GM10266 (cell line): Measurements from ENCODE around the gene REST.
"Not testable (repeated sequence)": the region's sequence is repeated elsewhere in the genome, so short reads cannot be mapped to it uniquely, and the experiment has no call there.

Source experiments
- DNase-seq: peaks from one replicate; pipeline ENCODE4 v3.0.0; 2012; ENCODE audit errors: extremely low spot score
- CTCF ChIP-seq: IDR thresholded peaks from 2 replicates; pipeline ENCODE4 v1.5.1; 2012; ENCODE audit warnings: mild to moderate bottlenecking, low read depth; ENCODE audit not compliant: control insufficient read depth, insufficient read depth; ENCODE audit errors: missing control alignments

REST gene

GRCh38 chr4:56914336-56914735 is 6.6 kb downstream of the REST start:
- no peak for DNase-seq
- TF ChIP-seq CTCF = no peak

- DNase-seq = not testable (repeated sequence)
Measured at GRCh38 chr4:56914977-56915376, 7.3 kb downstream of the REST start.

- no peak for TF ChIP-seq CTCF
- no peak for DNase-seq
Measured at GRCh38 chr4:56927196-56927595, 19.5 kb downstream of the REST start.

GRCh38 chr4:56930638-56931037 is 22.9 kb downstream of the REST start:
- no peak for DNase-seq
- no peak for TF ChIP-seq CTCF

- no peak for DNase-seq
Measured at GRCh38 chr4:56931924-56932323, 24.2 kb downstream of the REST start.

GRCh38 chr4:56937262-56937661 is 29.6 kb downstream of the REST start:
- no peak for TF ChIP-seq CTCF
- no peak for DNase-seq

More at GRCh38 chr4:56931924-56932323, 24.2 kb downstream of the REST start:
- TF ChIP-seq CTCF = no peak

GRCh38 chr4:56939826-56940225 is 32.1 kb downstream of the REST start:
- DNase-seq = not testable (repeated sequence)

- TF ChIP-seq CTCF = no peak
Measured at GRCh38 chr4:56940403-56940802, 32.7 kb downstream of the REST start.

GRCh38 chr4:56940971-56941370 is 33.3 kb downstream of the REST start:
- no peak for DNase-seq
- TF ChIP-seq CTCF = no peak

More at GRCh38 chr4:56940403-56940802, 32.7 kb downstream of the REST start:
- DNase-seq = no peak
